Colon (tissue), 2 donors: ENCODE results near the gene CDCA3.

Experiments
- FAIRE-seq: peaks from 2 replicates; lab custom pipeline; 2012; peaks lifted over from hg19 to GRCh38; lab: Jason Lieb, UNC
- donor health status: control.
- donor health status: control.

The CDCA3 gene

GRCh38 chr12:6819106-6820030 is 31.7 kb downstream of the CDCA3 start:
- no peak for FAIRE-seq

- FAIRE-seq = no peak
Observed at GRCh38 chr12:6818645-6819044, 32.4 kb downstream of the CDCA3 start.

GRCh38 chr12:6818222-6818621 is 32.9 kb downstream of the CDCA3 start:
- no peak for FAIRE-seq

- FAIRE-seq = no peak
Observed at GRCh38 chr12:6817662-6818157, 33.4 kb downstream of the CDCA3 start.

- FAIRE-seq = no peak
Observed at GRCh38 chr12:6817098-6817497, 34.0 kb downstream of the CDCA3 start.

- no peak for FAIRE-seq
Observed at GRCh38 chr12:6816598-6816997, 34.5 kb downstream of the CDCA3 start.

GRCh38 chr12:6813363-6813762 is 37.7 kb downstream of the CDCA3 start:
- FAIRE-seq = no peak

- no peak for FAIRE-seq
Observed at GRCh38 chr12:6810758-6811157, 40.3 kb downstream of the CDCA3 start.

GRCh38 chr12:6809056-6809455 is 42.0 kb downstream of the CDCA3 start:
- FAIRE-seq = no peak

- no peak for FAIRE-seq
Observed at GRCh38 chr12:6807170-6807569, 43.9 kb downstream of the CDCA3 start.

GRCh38 chr12:6799147-6799546 is 51.9 kb downstream of the CDCA3 start:
- FAIRE-seq = no peak
